Panc1 (cell line): ENCODE data around the gene NUMBL. TPM values are rescaled to one million over a fixed set of nuclear protein-coding genes. Genes with fewer than 3 reads are reported as not detected.

Experiments
- ATAC-seq: fragments of 200-7000 bp; cut with Tn5 transposase; 2 replicates; pipeline ENCODE4 v1.9.1; 2020; ENCODE audit warnings: mild to moderate bottlenecking, moderate library complexity
- BruUV-seq: library from RNA; stranded (reverse); fragments of 400-500 nt; replicated peaks from 2 replicates; lab custom pipeline; 2021; lab: Mats Ljungman, UMichigan
- CTCF ChIA-PET: fragments of 300-600 bp; sonication (Branson Sonifier 250); formaldehyde crosslinking; loops from one replicate; lab custom pipeline; 2022; ENCODE audit warnings: antibody characterized with exemption; lab: Charles Lee
- POLR2A ChIA-PET: fragments of 300-600 bp; sonication (Branson Sonifier 250); formaldehyde crosslinking; loops from one replicate; lab custom pipeline; 2022; ENCODE audit warnings: antibody characterized with exemption; lab: Charles Lee
- DNase-seq: peaks from one replicate; pipeline ENCODE4 v3.0.0-alpha.2; 2010; ENCODE audit warnings: low read depth, low spot score
- H3K27ac ChIP-seq: 2 replicates; pipeline ENCODE4 v1.5.1; 2011; ENCODE audit warnings: mild to moderate bottlenecking, low read length, inconsistent platforms
- H3K27me3 ChIP-seq: fragments of 200-500 bp; sonication (Bioruptor generic); 2 replicates; pipeline ENCODE4 v1.6.0; 2014; ENCODE audit warnings: low read length, inconsistent platforms; ENCODE audit not compliant: control insufficient read depth, insufficient read depth
- H3K36me3 ChIP-seq: fragments of 200-500 bp; sonication (Bioruptor generic); 2 replicates; pipeline ENCODE4 v1.5.1; 2014; ENCODE audit warnings: inconsistent platforms, mild to moderate bottlenecking, low read length, moderate library complexity; ENCODE audit not compliant: control insufficient read depth, insufficient read depth
- H3K4me1 ChIP-seq: 2 replicates; pipeline ENCODE4 v1.5.1; 2011; ENCODE audit warnings: inconsistent platforms, mild to moderate bottlenecking, low read length, moderate library complexity; ENCODE audit not compliant: control insufficient read depth, insufficient read depth
- H3K4me3 ChIP-seq, 2 experiments: 2 replicates each; pipeline ENCODE4 v1.5.1; 2011 to 2012; ENCODE audit warnings: low read depth in 2 of 2, low read length in 2 of 2, mild to moderate bottlenecking in 2 of 2, inconsistent platforms in 1 of 2, moderate library complexity in 1 of 2
- H3K9me3 ChIP-seq: fragments of 200-500 bp; sonication (Bioruptor generic); 2 replicates; pipeline ENCODE4 v1.5.1; 2014; ENCODE audit warnings: low read depth, mild to moderate bottlenecking, inconsistent platforms, low read length, moderate library complexity; ENCODE audit not compliant: control insufficient read depth, insufficient read depth
- CTCF ChIP-seq: fragments of 450-650 bp; IDR thresholded peaks from 2 replicates; pipeline ENCODE4 v1.5.1; 2017; ENCODE audit warnings: mild to moderate bottlenecking
- POLR2AphosphoS5 ChIP-seq: IDR thresholded peaks from 2 replicates; pipeline ENCODE4 v1.6.1; 2012; ENCODE audit warnings: mild to moderate bottlenecking, low read depth, low read length, moderate library complexity
- REST ChIP-seq, 2 experiments: IDR thresholded peaks; 2 replicates each; pipeline ENCODE4 v1.6.1; 2011 to 2012; ENCODE audit warnings: low read depth in 2 of 2, control low read depth in 1 of 2, low read length in 1 of 2, mild to moderate bottlenecking in 1 of 2, moderate library complexity in 1 of 2; ENCODE audit not compliant: insufficient read depth in 1 of 2
- SIN3A ChIP-seq: IDR thresholded peaks from 2 replicates; pipeline ENCODE4 v1.6.1; 2012; ENCODE audit warnings: low read depth, mild to moderate bottlenecking, low read length, moderate library complexity, borderline replicate concordance; ENCODE audit not compliant: insufficient read depth
- TCF7L2 ChIP-seq: IDR thresholded peaks from 2 replicates; pipeline ENCODE4 v1.6.1; 2011; ENCODE audit warnings: mild to moderate bottlenecking, low read depth, low read length, inconsistent platforms
- in situ Hi-C: cut with HindIII; loops from 2 replicates; pipeline ENCODE4 v1.10.0; 2016; ENCODE audit warnings: low sequenced_read_pairs, low pct_unique_long_range_greater_than_20kb
- intact Hi-C: fragments of 100-400 bp; cut with micrococcal nuclease; formaldehyde crosslinking; loops from one replicate; pipeline ENCODE4 v1.10.0; 2022; ENCODE audit not compliant: unreplicated experiment
- total RNA-seq: library from RNA; stranded (reverse); gene quantifications from one replicate; pipeline ENCODE4 v1.2.1, GENCODE V29; 2021; ENCODE audit not compliant: unreplicated experiment

The NUMBL gene
- total RNA-seq, 1 experiment from 2014 or later = 27.6 TPM

- CTCF ChIA-PET = no interaction called here
- intact Hi-C loops (no loop called here), in situ Hi-C loops (no loop called here)
- DNase-seq (no peak), ATAC-seq (no peak)
- no peak overlapping the region for H3K4me3 ChIP-seq
- no TSS peak for BruUV-seq
- H3K9me3 ChIP-seq = no peaks in the 10 kb centered on the region
- POLR2A ChIA-PET = no interaction called here
- TF ChIP-seq CTCF (no peak), SIN3A (no peak), POLR2AphosphoS5 (no peak), TCF7L2 (no peak), REST (IDR thresholded peaks at IDR 0.05; ENCODE audit: insufficient read depth in 1 of 2, low read depth in 2 of 2, low read length in 1 of 2) (no peak)
- H3K27ac ChIP-seq = no peak overlapping the region
- no peaks in the 10 kb centered on the region for H3K4me1 ChIP-seq
- no peaks in the 10 kb centered on the region for H3K27me3 ChIP-seq
- no peaks in the 10 kb centered on the region for H3K36me3 ChIP-seq
These were observed 9.6 kb upstream of the NUMBL start for GRCh38 chr19:40700083-40700482.

GRCh38 chr19:40697007-40697406 lies 6.6 kb upstream of the NUMBL start:
- ATAC-seq (no peak), DNase-seq (no peak)
- CTCF ChIA-PET = no interaction called here
- Histone ChIP-seq H3K27me3 (no peaks in the 10 kb centered on the region), H3K9me3 (no peaks in the 10 kb centered on the region), H3K4me3 (no peak overlapping the region), H3K4me1 (no peaks in the 10 kb centered on the region), H3K36me3 (no peaks in the 10 kb centered on the region), H3K27ac (no peak overlapping the region)
- POLR2A ChIA-PET = no interaction called here
- BruUV-seq = no TSS peak
- intact Hi-C loops = no loop called here
- in situ Hi-C loops = no loop called here
- TF ChIP-seq SIN3A = no peak
- TF ChIP-seq POLR2AphosphoS5 = no peak
- TF ChIP-seq CTCF = no peak
- TF ChIP-seq TCF7L2 = no peak
- TF ChIP-seq REST (IDR thresholded peaks at IDR 0.05; ENCODE audit: insufficient read depth in 1 of 2, low read depth in 2 of 2, low read length in 1 of 2) = no peak
